Prostate gland (tissue), 2 donors: ENCODE data around the gene ITFG1. TPM values are rescaled to one million over a fixed set of nuclear protein-coding genes. Genes with fewer than 3 reads are reported as not detected.

Experiments used
- DNase-seq: peaks from one replicate; pipeline ENCODE4 v3.0.0-alpha.2; 2019; ENCODE audit warnings: low spot score
- H3K27ac ChIP-seq, 2 donors: fragments of 200-600 bp; sonication (generic); 2 replicates each; pipeline ENCODE4 v1.5.1; 2017 to 2019
- H3K27me3 ChIP-seq: fragments of 200-600 bp; sonication (generic); replicated peaks from 2 replicates; pipeline ENCODE4 v1.5.1; 2019; ENCODE audit not compliant: insufficient read depth
- H3K36me3 ChIP-seq, 2 donors: fragments of 200-600 bp; sonication (generic); 1 replicate in 1 of 2; 2 replicates in 1 of 2; pipeline versions ENCODE4 v1.5.1 to v1.8.1; 2017 to 2019
- H3K4me1 ChIP-seq: fragments of 200-600 bp; sonication (generic); replicated peaks from 2 replicates; pipeline ENCODE4 v1.5.1; 2019
- H3K4me3 ChIP-seq, 2 donors: fragments of 200-600 bp; sonication (generic); 2 replicates each; pipeline ENCODE4 v1.5.1; 2017 to 2019
- H3K9me3 ChIP-seq: fragments of 200-600 bp; sonication (generic); 2 replicates; pipeline ENCODE4 v1.5.1; 2017
- CTCF ChIP-seq, 4 experiments: fragments of 200-600 bp in 2 of 4; fragments of 450-650 bp in 2 of 4; sonication (generic) in 2 of 4; IDR thresholded peaks; 1 replicate in 3 of 4; 2 replicates in 1 of 4; pipeline ENCODE4 v1.5.1; 2016 to 2019; ENCODE audit warnings: antibody characterized with exemption in 4 of 4, mild to moderate bottlenecking in 2 of 4, moderate library complexity in 2 of 4
- POLR2A ChIP-seq: fragments of 450-650 bp; IDR thresholded peaks from one replicate; pipeline ENCODE4 v1.6.1; 2016; ENCODE audit warnings: antibody characterized with exemption, mild to moderate bottlenecking
- POLR2AphosphoS5 ChIP-seq: sonication (generic); formaldehyde crosslinking; IDR thresholded peaks from one replicate; pipeline ENCODE4 v1.6.1; 2017; ENCODE audit warnings: antibody characterized with exemption
- WGBS: methylation state at CpG from one replicate; pipeline ENCODE4 v1.1.5; 2018; 5-methylcytosine and 5-hydroxymethylcytosine counted together
- intact Hi-C: fragments of 100-400 bp; cut with DNase I; formaldehyde crosslinking; loops from one replicate; pipeline ENCODE4 v1.14.2; 2022
- total RNA-seq, 2 donors: library from RNA; depleted of rRNA; stranded (reverse); fragments of >200 nt; gene quantifications; one replicate each; pipeline ENCODE4 v1.1.0, GENCODE V29; 2016

The ITFG1 gene
- total RNA-seq, 2 donors from 2014 or later = 49.1 to 104 TPM

GRCh38 chr16:47254756-47255155 is 206.1 kb downstream of the ITFG1 start:
- WGBS = 51% methylated on average over 6 of the region's 6 CpGs
- H3K36me3 ChIP-seq = no peaks in the 10 kb centered on the region

GRCh38 chr16:47250983-47251382 is 209.9 kb downstream of the ITFG1 start:
- WGBS = 95% methylated on average over 2 of the region's 2 CpGs
- TF ChIP-seq CTCF (IDR thresholded peaks at IDR 0.05) = no peak
- no peak for TF ChIP-seq POLR2A
- TF ChIP-seq POLR2AphosphoS5 = no peak
- Histone ChIP-seq H3K9me3 (no peaks in the 10 kb centered on the region), H3K36me3 (no peaks in the 10 kb centered on the region), H3K27ac (no peak overlapping the region), H3K4me3 (no peak overlapping the region), H3K27me3 (no peaks in the 10 kb centered on the region), H3K4me1 (no peaks in the 10 kb centered on the region)
- DNase-seq = no peak
- intact Hi-C loops = no loop called here

More at GRCh38 chr16:47254756-47255155, 206.1 kb downstream of the ITFG1 start:
- intact Hi-C loops = no loop called here
- H3K27me3 ChIP-seq = no peaks in the 10 kb centered on the region
- no peak overlapping the region for H3K4me3 ChIP-seq
- H3K27ac ChIP-seq = no peak overlapping the region
- H3K9me3 ChIP-seq = no peaks in the 10 kb centered on the region
- no peak for TF ChIP-seq POLR2A
- no peak for TF ChIP-seq POLR2AphosphoS5
- no peak for TF ChIP-seq CTCF (IDR thresholded peaks at IDR 0.05)
- no peak for DNase-seq
- no peaks in the 10 kb centered on the region for H3K4me1 ChIP-seq

- Histone ChIP-seq H3K27ac (no peak overlapping the region), H3K4me3 (no peak overlapping the region), H3K4me1 (no peaks in the 10 kb centered on the region), H3K36me3 (no peaks in the 10 kb centered on the region), H3K9me3 (no peaks in the 10 kb centered on the region), H3K27me3 (no peaks in the 10 kb centered on the region)
- 62% methylated on average over 3 of the region's 3 CpGs for WGBS
- no peak for DNase-seq
- TF ChIP-seq POLR2A (no peak), CTCF (IDR thresholded peaks at IDR 0.05) (no peak), POLR2AphosphoS5 (no peak)
- intact Hi-C loops = no loop called here
Measured at GRCh38 chr16:47247690-47248089, 213.2 kb downstream of the ITFG1 start.

- no peak overlapping the region for H3K27ac ChIP-seq
- DNase-seq = no peak
- no peaks in the 10 kb centered on the region for H3K27me3 ChIP-seq
- TF ChIP-seq POLR2A (no peak), POLR2AphosphoS5 (no peak), CTCF (IDR thresholded peaks at IDR 0.05) (no peak)
- H3K4me3 ChIP-seq = no peak overlapping the region
- H3K36me3 ChIP-seq = no peaks in the 10 kb centered on the region
- 85% methylated on average over 4 of the region's 4 CpGs for WGBS
- no peaks in the 10 kb centered on the region for H3K4me1 ChIP-seq
- intact Hi-C loops = no loop called here
- H3K9me3 ChIP-seq = no peaks in the 10 kb centered on the region
Measured at GRCh38 chr16:47244206-47244605, 216.7 kb downstream of the ITFG1 start.

GRCh38 chr16:47241061-47241460 is 219.8 kb downstream of the ITFG1 start:
- Histone ChIP-seq H3K4me3 (no peak overlapping the region), H3K27ac (no peak overlapping the region), H3K27me3 (no peaks in the 10 kb centered on the region), H3K9me3 (no peaks in the 10 kb centered on the region), H3K4me1 (no peaks in the 10 kb centered on the region), H3K36me3 (no peaks in the 10 kb centered on the region)
- no peak for DNase-seq
- intact Hi-C loops = no loop called here
- no peak for TF ChIP-seq POLR2A
- no peak for TF ChIP-seq CTCF (IDR thresholded peaks at IDR 0.05)
